HepG2 (cell line): ENCODE measurements around the gene OSBP.

Source experiments
- ZNF460 ChIP-seq: sonication (generic); formaldehyde crosslinking; IDR thresholded peaks from 2 replicates; pipeline ENCODE4 v1.5.1; 2020; ENCODE audit warnings: missing genetic modification reagents, mild to moderate bottlenecking, borderline replicate concordance
- ZNF615 ChIP-seq: sonication (generic); formaldehyde crosslinking; IDR thresholded peaks from 2 replicates; pipeline ENCODE4 v1.5.0; 2020; ENCODE audit warnings: mild to moderate bottlenecking, missing genetic modification reagents, borderline replicate concordance

DNA sequence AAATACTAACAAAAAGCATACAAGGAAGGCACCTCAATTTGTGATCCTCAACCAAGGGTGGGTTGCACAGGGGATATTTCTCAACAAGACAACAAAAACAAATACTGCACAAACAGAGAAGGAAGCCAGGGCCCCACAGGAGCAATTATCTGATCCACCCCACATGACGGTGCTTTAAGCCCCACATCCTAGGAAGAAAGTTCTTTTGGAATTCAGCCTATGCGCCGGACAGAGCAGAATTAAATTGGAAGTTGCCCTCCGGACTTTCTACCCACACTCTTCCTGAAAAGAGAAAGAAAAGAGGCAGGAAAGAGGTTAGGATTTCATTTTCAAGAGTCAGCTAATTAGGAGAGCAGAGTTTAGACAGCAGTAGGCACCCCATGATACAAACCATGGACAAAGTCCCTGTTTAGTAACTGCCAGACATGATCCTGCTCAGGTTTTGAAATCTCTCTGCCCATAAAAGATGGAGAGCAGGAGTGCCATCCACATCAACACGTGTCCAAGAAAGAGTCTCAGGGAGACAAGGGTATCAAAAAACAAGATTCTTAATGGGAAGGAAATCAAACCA is 40.6 kb downstream of the OSBP start:
- TF ChIP-seq ZNF615 (CRISPR knock-in tag) (no peak), ZNF460 (CRISPR knock-in tag) (no peak)
